Measurements from ENCODE around the gene VCP. TPM values are rescaled to one million over a fixed set of nuclear protein-coding genes. Genes with fewer than 3 reads are reported as not detected.
A peak's percentile ranks its signal among the peaks of the same experiment; 100 is the strongest.

Gene VCP
- total RNA-seq, 2 experiments from 2014 or later, result 218 to 245 TPM

- Mint-ChIP-seq H3K36me3 (ENCODE audit: low read depth) (peaks cover 18% of the 10 kb centered on the region), H3K27me3 (no peaks in the 10 kb centered on the region), H3K27ac (no peak overlapping the region), H3K9me3 (no peaks in the 10 kb centered on the region), H3K4me3 (no peak overlapping the region), H3K4me1 (ENCODE audit: low read depth) (no peaks in the 10 kb centered on the region)
- CTCF ChIA-PET, result no interaction called here
- intact Hi-C loops (cut with DNase I, micrococcal nuclease), result no loop called here
- ATAC-seq (ENCODE audit: poor library complexity) (no peak), DNase-seq (no peak)
- Histone ChIP-seq H3K27ac (ENCODE audit: low read depth in 1 of 2, low read length in 2 of 2) (no peak overlapping the region), H3K4me1 (ENCODE audit: insufficient read depth, low read length) (no peaks in the 10 kb centered on the region), H3K4me3 (ENCODE audit: low read length) (no peak overlapping the region), H3K9me3 (ENCODE audit: control insufficient read depth in 1 of 2, insufficient read depth in 1 of 2, low read length in 2 of 2) (no peaks in the 10 kb centered on the region), H3K36me3 (ENCODE audit: insufficient read depth, low read length) (peaks cover 29% of the 10 kb centered on the region), H3K27me3 (ENCODE audit: control insufficient read depth in 1 of 2, insufficient read depth in 2 of 2, low read length in 2 of 2) (no peaks in the 10 kb centered on the region)
- POLR2A ChIA-PET, result no interaction called here
- TF ChIP-seq CTCF (IDR thresholded peaks at IDR 0.05), result no peak
Observed at GRCh38 chr9:35042081-35042604, 30.3 kb downstream of the VCP start.

- Mint-ChIP-seq H3K4me1 (ENCODE audit: low read depth) (peaks cover 15% of the 10 kb centered on the region), H3K27me3 (no peaks in the 10 kb centered on the region), H3K9me3 (no peaks in the 10 kb centered on the region), H3K27ac (peak overlapping the region; percentile 76), H3K36me3 (ENCODE audit: low read depth) (no peaks in the 10 kb centered on the region), H3K4me3 (peak overlapping the region; percentile 76)
- peak overlapping the region; percentile 42 for H3K4me3 ChIP-seq (ENCODE audit: low read length)
- POLR2A ChIA-PET, result interaction anchor here (1.0 to 2.0 kb wide), 2 partner anchors 36 to 61 kb away, joined by 3 to 10 read pairs; partner anchors contain the start of genes PIGO and VCP
- H3K27ac ChIP-seq (ENCODE audit: low read depth in 1 of 2, low read length in 2 of 2), result no peak overlapping the region
- no peaks in the 10 kb centered on the region for H3K27me3 ChIP-seq (ENCODE audit: control insufficient read depth in 1 of 2, insufficient read depth in 2 of 2, low read length in 2 of 2)
- intact Hi-C loops (cut with DNase I, micrococcal nuclease), result no loop called here
- ATAC-seq (ENCODE audit: poor library complexity), result peak; percentile 84
- CTCF ChIA-PET, result interaction anchor here (1.3 kb wide), 1 partner anchor 15 kb away, joined by 3 read pairs; no protein-coding TSS in a partner anchor
- no peak for TF ChIP-seq CTCF (IDR thresholded peaks at IDR 0.05)
- peaks cover 10% of the 10 kb centered on the region for H3K4me1 ChIP-seq (ENCODE audit: insufficient read depth, low read length)
- no peaks in the 10 kb centered on the region for H3K36me3 ChIP-seq (ENCODE audit: insufficient read depth, low read length)
- DNase-seq, result peak; percentile 11 to 65 (median 40)
- H3K9me3 ChIP-seq (ENCODE audit: control insufficient read depth in 1 of 2, insufficient read depth in 1 of 2, low read length in 2 of 2), result no peaks in the 10 kb centered on the region
Observed at GRCh38 chr9:35035851-35036701, 36.3 kb downstream of the VCP start.

GRCh38 chr9:35033101-35033500 is 39.3 kb downstream of the VCP start:
- Histone ChIP-seq H3K9me3 (ENCODE audit: control insufficient read depth in 1 of 2, insufficient read depth in 1 of 2, low read length in 2 of 2) (no peaks in the 10 kb centered on the region), H3K4me1 (ENCODE audit: insufficient read depth, low read length) (peaks cover 10% of the 10 kb centered on the region), H3K27me3 (ENCODE audit: control insufficient read depth in 1 of 2, insufficient read depth in 2 of 2, low read length in 2 of 2) (no peaks in the 10 kb centered on the region), H3K4me3 (ENCODE audit: low read length) (no peak overlapping the region), H3K27ac (ENCODE audit: low read depth in 1 of 2, low read length in 2 of 2) (no peak overlapping the region), H3K36me3 (ENCODE audit: insufficient read depth, low read length) (no peaks in the 10 kb centered on the region)
- POLR2A ChIA-PET, result interaction anchor here (1.2 kb wide), 1 partner anchor 11 kb away, joined by 3 read pairs; no protein-coding TSS in a partner anchor
- DNase-seq, result no peak
- no peak for ATAC-seq (ENCODE audit: poor library complexity)
- peaks cover 15% of the 10 kb centered on the region for H3K4me1 Mint-ChIP-seq (ENCODE audit: low read depth)
- no peak overlapping the region for H3K4me3 Mint-ChIP-seq
- H3K27me3 Mint-ChIP-seq, result no peaks in the 10 kb centered on the region
- TF ChIP-seq CTCF (IDR thresholded peaks at IDR 0.05), result no peak
- no peaks in the 10 kb centered on the region for H3K9me3 Mint-ChIP-seq
- intact Hi-C loops (cut with DNase I, micrococcal nuclease), result no loop called here
- CTCF ChIA-PET, result no interaction called here
- H3K36me3 Mint-ChIP-seq (ENCODE audit: low read depth), result no peaks in the 10 kb centered on the region
- H3K27ac Mint-ChIP-seq, result no peak overlapping the region
